Activated naive CD8-positive, alpha-beta T cell treated with anti-CD3 and anti-CD28 coated beads, Interleukin-2, amount 50 U/mL, for 16 hours (primary cell): ENCODE results near the gene CGB1.
"Not testable (repeated sequence)": the region's sequence is repeated elsewhere in the genome, so short reads cannot be mapped to it uniquely, and the experiment has no call there.

Experiments used
- DNase-seq: peaks from one replicate; pipeline ENCODE4 v3.0.0-alpha.2; 2020; ENCODE audit warnings: low read depth, low spot score

Gene CGB1

GRCh38 chr19:49036815-49037214 lies at the start of gene CGB1:
Gene CGB1, minus strand, starts transcription at chr19:49036895. Its CDS starts 184 bp downstream, at chr19:49036711.
- not testable (repeated sequence) for DNase-seq

DNA sequence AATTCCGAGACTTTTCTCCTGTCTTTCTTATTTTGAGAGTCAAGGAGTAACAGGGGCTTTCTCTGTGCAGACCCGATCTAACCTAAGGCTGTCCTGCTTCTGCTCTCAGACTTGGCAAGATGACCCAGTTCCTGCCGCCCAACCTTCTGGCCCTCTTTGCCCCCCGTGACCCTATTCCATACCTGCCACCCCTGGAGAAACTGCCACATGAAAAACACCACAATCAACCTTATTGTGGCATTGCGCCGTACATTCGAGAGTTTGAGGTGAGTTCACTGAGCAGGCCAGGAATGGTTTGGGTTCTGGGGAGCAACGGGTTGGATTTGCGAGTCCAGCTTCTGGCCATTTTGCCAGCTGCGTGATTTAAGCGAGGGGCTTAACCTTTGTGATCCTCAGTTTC lies 49.6 kb upstream of the CGB1 start:
- DNase-seq: no peak

- no peak for DNase-seq
Observed at GRCh38 chr19:49085868-49086232, 49.2 kb upstream of the CGB1 start.

- DNase-seq: peak; percentile 95
Observed at GRCh38 chr19:49085020-49085867, 48.5 kb upstream of the CGB1 start, which contains the start of gene SNRNP70. Gene SNRNP70, plus strand, starts transcription at chr19:49085451. Its CDS starts 964 bp downstream, at chr19:49086415.

- DNase-seq: no peak
Observed at GRCh38 chr19:49084206-49085019, 47.7 kb upstream of the CGB1 start.

GRCh38 chr19:49081273-49081672 lies 44.6 kb upstream of the CGB1 start:
- DNase-seq: no peak

DNA sequence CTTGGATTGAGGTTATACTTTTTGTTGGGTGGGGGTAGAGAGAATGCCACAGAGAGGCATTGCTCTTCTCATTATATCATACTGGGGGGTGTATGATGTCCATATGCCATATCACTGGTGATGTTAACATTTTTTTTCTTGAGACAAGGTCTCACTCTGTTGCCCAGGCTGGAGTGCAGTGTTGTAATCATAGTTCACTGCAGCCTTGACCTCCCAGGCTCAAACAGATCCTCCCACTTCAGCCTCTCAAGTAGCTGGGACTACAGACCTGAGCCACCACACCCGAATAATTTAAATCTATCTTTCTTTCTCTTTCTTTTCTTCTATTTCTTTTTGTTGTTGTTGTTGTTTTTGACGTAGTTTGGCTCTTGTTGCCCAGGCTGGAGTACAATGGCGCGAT lies 43.7 kb upstream of the CGB1 start:
- DNase-seq: no peak

GRCh38 chr19:49074869-49075268 lies 38.2 kb upstream of the CGB1 start:
- DNase-seq: not testable (repeated sequence)

DNA sequence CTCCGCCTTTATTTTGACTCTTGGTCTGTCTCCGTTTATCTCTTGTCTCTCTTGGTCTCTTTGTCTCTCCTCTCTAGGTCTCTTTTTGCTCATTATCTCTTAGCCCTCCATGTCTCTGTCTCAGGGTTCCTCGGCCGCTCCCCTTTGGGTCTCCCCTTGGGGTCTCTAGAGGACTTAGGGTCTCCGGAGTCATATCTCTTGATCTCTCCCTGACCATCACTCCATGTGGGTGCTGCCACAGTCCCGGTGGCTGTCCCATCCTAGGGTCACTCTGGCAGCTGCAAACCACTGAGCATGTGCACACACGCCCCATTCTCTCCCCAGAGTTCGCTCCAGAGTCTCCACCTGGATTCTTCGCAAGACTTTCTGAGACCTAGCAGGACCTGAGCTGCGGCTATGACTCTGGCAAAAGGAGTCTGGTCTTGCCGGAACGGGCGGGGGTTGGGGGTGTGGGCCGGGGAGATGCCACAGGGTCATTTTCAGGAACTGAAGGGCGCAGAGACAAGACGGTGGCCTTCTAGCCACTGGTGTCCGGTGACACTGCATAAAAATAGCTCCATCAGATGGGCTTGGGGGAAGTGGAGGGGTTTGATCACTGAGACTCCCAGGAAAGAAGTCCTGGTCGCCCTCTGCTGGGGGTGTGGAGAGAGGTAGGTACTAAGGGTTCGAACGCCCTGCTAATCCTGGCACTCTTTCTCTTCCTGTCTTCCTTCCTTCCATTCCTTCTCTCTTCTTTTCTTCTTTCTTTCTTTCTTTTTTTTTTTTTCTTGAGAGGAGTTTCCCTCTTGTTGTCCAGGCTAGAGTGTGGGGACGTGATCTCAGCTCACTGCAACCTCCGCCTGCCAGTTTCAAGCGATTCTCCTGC lies 37.1 kb upstream of the CGB1 start:
- no peak for DNase-seq

DNA sequence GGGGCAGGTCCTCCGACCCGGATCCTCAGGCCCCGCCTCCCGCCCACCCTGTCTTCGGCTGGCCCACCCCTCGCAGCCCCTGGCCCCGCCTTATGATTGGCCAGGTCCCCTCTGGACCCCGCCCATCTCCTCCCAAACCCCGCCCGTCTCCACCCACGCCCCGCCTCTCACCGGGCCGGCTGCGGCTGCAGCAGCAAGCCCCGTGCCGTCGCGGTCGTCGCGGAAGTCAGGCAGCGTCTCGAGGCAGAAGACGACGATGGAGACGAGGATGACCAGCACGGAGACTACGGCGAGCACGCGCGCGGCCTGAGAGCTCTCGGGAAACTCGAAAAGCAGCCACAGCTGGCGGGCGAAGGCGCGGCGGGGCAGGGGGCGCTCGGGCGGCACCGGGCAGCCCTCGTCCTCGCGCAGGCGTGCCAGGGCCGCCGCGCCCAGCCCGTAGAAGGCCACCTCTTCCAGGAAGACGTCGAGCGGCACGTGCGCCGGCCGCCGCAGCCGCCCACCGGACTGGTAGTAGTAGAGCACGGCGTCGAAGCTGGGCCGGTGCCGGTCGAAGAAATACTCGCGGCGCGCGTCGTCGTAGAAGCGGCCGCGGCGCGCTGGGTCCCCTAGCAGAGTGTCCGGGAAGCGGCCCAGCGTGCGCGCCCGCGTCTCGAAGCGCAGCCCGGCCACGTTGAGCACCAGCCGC lies 35.3 kb upstream of the CGB1 start:
- no peak for DNase-seq

- DNase-seq: no peak
Observed at GRCh38 chr19:49070416-49070815, 33.7 kb upstream of the CGB1 start.

GRCh38 chr19:49069026-49069425 lies 32.3 kb upstream of the CGB1 start:
- DNase-seq: no peak

DNA sequence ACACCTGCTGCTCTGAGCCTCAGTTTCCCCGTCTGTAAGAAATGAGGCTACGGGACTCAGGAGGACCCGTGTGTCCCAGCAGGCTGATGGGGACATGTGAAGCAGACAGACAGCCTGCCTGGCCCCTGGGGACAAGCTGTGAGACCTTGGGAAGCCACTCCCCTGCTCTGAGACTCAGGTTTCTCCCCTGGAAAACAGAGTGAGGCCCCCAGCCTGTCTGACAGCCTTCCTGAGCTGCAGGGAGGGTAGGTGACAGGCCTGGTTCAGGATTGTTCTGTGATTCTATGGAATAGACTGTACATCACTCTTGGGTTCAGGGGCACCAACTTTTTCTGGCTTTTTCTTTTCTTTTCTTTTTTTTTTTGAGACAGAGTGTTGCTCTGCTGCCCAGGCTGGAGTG lies 30.9 kb upstream of the CGB1 start:
- no peak for DNase-seq

DNA sequence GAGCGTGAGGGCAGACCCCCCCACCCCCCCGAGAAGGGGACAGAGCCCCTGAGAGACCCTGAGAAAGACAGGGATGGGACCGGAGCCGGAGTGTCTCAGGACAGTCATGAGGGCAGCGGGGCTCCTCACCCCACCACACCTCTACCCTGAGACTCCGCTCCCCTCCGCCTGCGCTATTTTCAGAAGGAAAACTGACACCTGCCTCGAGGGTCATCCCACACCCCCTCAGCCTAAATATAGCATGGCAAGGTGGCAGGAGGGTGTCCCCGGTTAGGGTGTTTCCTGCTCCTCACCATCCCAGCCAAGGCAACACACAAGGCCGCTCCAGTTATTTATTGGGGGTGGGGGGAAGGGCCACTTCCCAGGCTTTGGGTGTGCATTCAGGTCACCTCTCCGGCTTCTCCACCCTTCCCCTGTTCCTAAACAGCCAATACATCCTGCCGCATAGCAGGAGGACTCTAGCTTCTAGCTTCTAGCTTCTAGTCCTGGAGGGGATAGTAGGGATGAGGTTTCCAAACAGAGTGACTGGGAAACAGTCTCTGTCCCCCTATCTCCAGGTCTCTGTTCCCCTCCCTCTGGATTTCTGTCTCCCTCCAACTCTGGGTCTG lies 29.3 kb upstream of the CGB1 start:
- DNase-seq: no peak

- DNase-seq: no peak
Observed at GRCh38 chr19:49064768-49065611, 28.3 kb upstream of the CGB1 start, which contains the start of gene NTF4. Gene NTF4, minus strand, starts transcription at chr19:49064818. Its CDS starts 2,821 bp downstream, at chr19:49061997.

DNA sequence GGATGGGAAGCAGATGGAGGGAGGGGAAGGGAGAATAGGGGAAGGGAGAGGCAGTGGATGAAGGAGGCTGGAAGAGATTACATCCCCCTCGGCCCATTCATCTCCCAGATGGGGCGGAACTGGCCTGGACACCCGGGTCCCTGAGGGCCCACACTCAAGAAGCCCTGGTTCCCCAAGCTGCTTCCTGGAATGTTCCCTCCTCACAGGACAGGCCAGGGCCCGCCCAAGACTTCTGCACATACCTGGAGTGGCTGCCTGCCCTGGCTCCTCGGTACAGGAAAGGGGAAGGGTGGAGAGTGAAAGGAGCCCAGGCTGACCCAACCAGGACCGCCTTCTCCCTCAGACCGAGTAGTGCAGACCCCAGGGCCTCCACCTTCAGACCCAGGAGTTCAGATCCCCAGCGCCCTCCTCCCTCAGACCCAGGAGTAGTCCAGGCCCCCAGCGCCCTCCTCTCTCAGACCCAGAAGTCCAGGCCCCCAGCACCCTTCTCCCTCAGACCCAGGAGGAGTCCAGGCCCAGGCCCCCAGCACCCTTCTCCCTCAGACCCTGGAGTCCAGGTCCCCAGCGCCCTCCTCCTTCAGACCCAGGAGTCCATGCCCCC lies 27.4 kb upstream of the CGB1 start:
- DNase-seq: no peak

GRCh38 chr19:49061445-49061844 lies 24.8 kb upstream of the CGB1 start:
- DNase-seq: no peak

DNA sequence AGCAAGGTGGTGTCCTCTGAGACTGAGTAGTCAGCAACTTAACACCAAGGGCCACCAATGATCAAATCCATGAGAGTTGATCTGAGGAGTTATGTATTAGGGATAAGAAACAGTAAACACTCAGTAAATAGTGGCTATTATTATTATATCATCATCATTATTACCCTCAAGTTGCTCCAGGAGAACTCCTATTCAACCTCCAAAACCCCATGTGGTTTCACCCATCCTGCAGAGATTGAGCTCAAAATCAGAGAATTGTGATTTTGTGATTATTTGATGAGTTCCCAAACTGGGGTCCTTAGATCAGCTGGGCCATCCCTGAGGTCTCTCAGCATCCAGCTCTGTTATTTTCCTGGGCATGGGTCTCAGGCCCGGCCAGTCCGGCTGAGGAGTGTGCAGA lies 24.3 kb upstream of the CGB1 start:
- no peak for DNase-seq

- no peak for DNase-seq
Observed at GRCh38 chr19:49059053-49059452, 22.4 kb upstream of the CGB1 start.
